ENCODE measurements around the gene SH3GL3. TPM values are rescaled to one million over a fixed set of nuclear protein-coding genes. Genes with fewer than 3 reads are reported as not detected.

Gene SH3GL3
- total and polyA plus RNA-seq, 10 donors, result 0.06 TPM; not detected in 9

DNA sequence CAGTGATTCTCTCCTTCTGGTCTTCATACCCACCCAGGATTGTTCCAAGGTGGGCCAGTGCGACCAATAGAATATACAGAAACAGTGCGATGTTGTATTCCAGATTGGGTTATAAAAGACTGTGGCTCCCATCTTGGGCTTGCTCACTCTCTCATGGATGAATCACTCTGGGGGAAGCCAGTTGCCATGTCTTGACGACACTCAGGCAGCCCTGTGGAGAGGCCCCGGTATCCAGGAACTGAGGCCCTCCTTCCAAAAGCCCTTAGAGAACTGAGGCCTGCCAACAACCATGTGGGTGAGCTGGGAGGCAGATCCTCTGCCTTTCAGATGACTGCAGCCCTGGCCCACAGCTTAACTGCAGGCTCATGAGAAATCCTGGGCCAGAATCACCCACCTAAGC, 57.2 kb downstream of the SH3GL3 start:
- Histone ChIP-seq H3K4me3 (no peak overlapping the region), H3K27ac (no peak overlapping the region), H3K27me3 (replicated peaks in 1 of 7) (peaks cover 0 to 8% (median 0%) of the 10 kb centered on the region in 7 donors), H3K4me1 (no peaks in the 10 kb centered on the region), H3K9me3 (no peaks in the 10 kb centered on the region), H3K36me3 (no peaks in the 10 kb centered on the region)
- intact Hi-C loops (cut with DNase I; ENCODE audit: low total_unique reads), result no loop called here
- no peak for DNase-seq
- no peak for TF ChIP-seq POLR2A (IDR thresholded peaks at IDR 0.05)
- TF ChIP-seq, protein P1, sequence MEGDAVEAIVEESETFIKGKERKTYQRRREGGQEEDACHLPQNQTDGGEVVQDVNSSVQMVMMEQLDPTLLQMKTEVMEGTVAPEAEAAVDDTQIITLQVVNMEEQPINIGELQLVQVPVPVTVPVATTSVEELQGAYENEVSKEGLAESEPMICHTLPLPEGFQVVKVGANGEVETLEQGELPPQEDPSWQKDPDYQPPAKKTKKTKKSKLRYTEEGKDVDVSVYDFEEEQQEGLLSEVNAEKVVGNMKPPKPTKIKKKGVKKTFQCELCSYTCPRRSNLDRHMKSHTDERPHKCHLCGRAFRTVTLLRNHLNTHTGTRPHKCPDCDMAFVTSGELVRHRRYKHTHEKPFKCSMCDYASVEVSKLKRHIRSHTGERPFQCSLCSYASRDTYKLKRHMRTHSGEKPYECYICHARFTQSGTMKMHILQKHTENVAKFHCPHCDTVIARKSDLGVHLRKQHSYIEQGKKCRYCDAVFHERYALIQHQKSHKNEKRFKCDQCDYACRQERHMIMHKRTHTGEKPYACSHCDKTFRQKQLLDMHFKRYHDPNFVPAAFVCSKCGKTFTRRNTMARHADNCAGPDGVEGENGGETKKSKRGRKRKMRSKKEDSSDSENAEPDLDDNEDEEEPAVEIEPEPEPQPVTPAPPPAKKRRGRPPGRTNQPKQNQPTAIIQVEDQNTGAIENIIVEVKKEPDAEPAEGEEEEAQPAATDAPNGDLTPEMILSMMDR (IDR thresholded peaks at IDR 0.05 in 8 of 11, conservative IDR thresholded peaks at IDR 0.05 in 3 of 11), result no peak
- TF ChIP-seq POLR2AphosphoS5 (IDR thresholded peaks at IDR 0.05), result no peak
- WGBS, 5 donors, result 78 to 90% (median 88%) methylated on average over 4 of the region's 4 CpGs

DNA sequence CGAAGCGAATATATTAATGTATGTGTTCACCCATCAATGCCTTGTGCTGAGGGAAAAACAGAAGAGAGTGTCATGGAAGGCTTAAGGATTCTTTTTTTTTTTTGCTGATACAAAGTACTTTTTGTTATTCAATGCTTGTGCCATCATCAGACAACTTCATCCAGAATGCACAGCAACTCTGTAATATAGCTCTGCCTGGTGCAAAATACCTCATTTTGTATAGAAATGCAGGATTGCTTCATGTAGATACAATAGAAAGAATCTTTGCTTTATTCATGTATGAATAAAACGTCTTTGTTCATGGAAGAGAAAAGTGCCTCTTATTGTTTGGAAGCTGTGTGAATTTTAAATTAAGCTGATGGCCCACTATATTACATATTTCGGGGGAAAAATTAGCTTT, 62.9 kb downstream of the SH3GL3 start:
- H3K27ac ChIP-seq, result no peak overlapping the region
- DNase-seq, result no peak
- intact Hi-C loops (cut with DNase I; ENCODE audit: low total_unique reads), result no loop called here
- H3K36me3 ChIP-seq, result no peaks in the 10 kb centered on the region
- TF ChIP-seq POLR2A (IDR thresholded peaks at IDR 0.05) (no peak), POLR2AphosphoS5 (IDR thresholded peaks at IDR 0.05) (no peak)
- TF ChIP-seq, protein P1 (IDR thresholded peaks at IDR 0.05 in 8 of 11, conservative IDR thresholded peaks at IDR 0.05 in 3 of 11), result no peak
- 77 to 90% (median 81%) methylated on average over 4 of the region's 4 CpGs for WGBS, 5 donors
- H3K9me3 ChIP-seq, result no peaks in the 10 kb centered on the region
- no peaks in the 10 kb centered on the region for H3K4me1 ChIP-seq
- no peak overlapping the region for H3K4me3 ChIP-seq
- peaks cover 0 to 8% (median 0%) of the 10 kb centered on the region in 7 donors for H3K27me3 ChIP-seq (replicated peaks in 1 of 7)

DNA sequence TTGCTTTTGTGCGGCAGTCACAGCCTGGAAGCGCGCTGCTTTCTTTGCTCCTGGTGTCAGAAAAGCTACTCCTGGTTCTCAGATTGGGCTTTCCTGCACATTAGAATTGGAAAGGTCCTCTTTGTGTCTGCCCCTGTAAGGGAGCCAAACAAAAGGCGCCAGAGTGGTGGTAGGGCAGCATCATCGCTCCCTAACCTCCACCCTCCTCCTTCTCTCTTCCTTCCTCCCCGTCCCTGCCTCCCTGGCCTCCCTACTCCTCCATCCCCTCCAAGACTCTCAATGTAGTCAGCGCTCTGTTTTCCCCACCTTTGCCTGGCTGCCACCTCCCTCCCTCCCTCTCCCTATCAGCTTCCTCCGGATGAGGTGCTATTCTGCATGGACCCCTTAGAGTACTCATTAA, 65.3 kb downstream of the SH3GL3 start:
- peaks cover 0 to 8% (median 0%) of the 10 kb centered on the region in 7 donors for H3K27me3 ChIP-seq (replicated peaks in 1 of 7)
- no peak overlapping the region for H3K4me3 ChIP-seq
- H3K36me3 ChIP-seq, result no peaks in the 10 kb centered on the region
- no peaks in the 10 kb centered on the region for H3K4me1 ChIP-seq
- intact Hi-C loops (cut with DNase I; ENCODE audit: low total_unique reads), result no loop called here
- TF ChIP-seq, protein P1 (IDR thresholded peaks at IDR 0.05 in 8 of 11, conservative IDR thresholded peaks at IDR 0.05 in 3 of 11), result no peak
- no peak for TF ChIP-seq POLR2AphosphoS5 (IDR thresholded peaks at IDR 0.05)
- TF ChIP-seq POLR2A (IDR thresholded peaks at IDR 0.05), result no peak
- DNase-seq, result no peak
- H3K27ac ChIP-seq, result no peak overlapping the region
- no peaks in the 10 kb centered on the region for H3K9me3 ChIP-seq
- WGBS, 5 donors, result 60 to 75% (median 64%) methylated on average over 8 of the region's 8 CpGs

DNA sequence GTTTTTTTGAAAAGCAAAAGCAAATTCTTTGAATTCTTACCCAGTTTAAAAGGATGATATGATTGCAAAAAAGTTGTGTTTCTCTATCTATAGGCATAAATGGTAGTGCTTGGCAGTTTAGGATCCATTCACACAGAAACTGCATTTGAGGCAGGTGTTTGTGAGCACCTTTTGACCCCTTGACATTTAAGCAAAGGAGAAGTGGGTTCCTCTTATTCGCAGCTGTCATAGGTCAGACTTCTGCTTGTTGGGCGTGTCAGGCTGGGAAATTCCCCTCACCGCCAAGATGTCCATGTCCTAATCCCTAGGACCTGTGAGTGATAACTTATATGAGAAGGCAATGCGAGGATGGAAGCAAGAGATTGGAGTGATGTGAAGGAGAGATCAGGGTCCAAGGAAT, 67.4 kb downstream of the SH3GL3 start:
- H3K27ac ChIP-seq, result no peak overlapping the region
- intact Hi-C loops (cut with DNase I; ENCODE audit: low total_unique reads), result no loop called here
- H3K36me3 ChIP-seq, result no peaks in the 10 kb centered on the region
- no peaks in the 10 kb centered on the region for H3K4me1 ChIP-seq
- TF ChIP-seq, protein P1 (IDR thresholded peaks at IDR 0.05 in 8 of 11, conservative IDR thresholded peaks at IDR 0.05 in 3 of 11), result no peak
- TF ChIP-seq POLR2A (IDR thresholded peaks at IDR 0.05) (no peak), POLR2AphosphoS5 (IDR thresholded peaks at IDR 0.05) (no peak)
- DNase-seq, result no peak
- H3K4me3 ChIP-seq, result no peak overlapping the region
- WGBS, 5 donors, result 68 to 80% (median 79%) methylated on average over 4 of the region's 4 CpGs
- no peaks in the 10 kb centered on the region for H3K27me3 ChIP-seq (replicated peaks in 1 of 7)
- H3K9me3 ChIP-seq, result no peaks in the 10 kb centered on the region
